PC-3 (cell line): Measurements from ENCODE around the gene BMP7. TPM values are rescaled to one million over a fixed set of nuclear protein-coding genes. Genes with fewer than 3 reads are reported as not detected.
A peak's percentile ranks its signal among the peaks of the same experiment; 100 is the strongest.

ENCODE experiments used
- ATAC-seq: fragments of 200-7000 bp; cut with Tn5 transposase; 2 replicates; pipeline ENCODE4 v1.9.1; 2020; ENCODE audit warnings: mild to moderate bottlenecking, moderate library complexity
- BruUV-seq: library from RNA; stranded (reverse); fragments of 400-500 nt; replicated peaks from 2 replicates; lab custom pipeline; 2021; lab: Mats Ljungman, UMichigan
- CTCF ChIA-PET: fragments of 300-600 bp; sonication (Branson Sonifier 250); formaldehyde crosslinking; loops from one replicate; lab custom pipeline; 2022; ENCODE audit warnings: antibody characterized with exemption; lab: Charles Lee
- POLR2A ChIA-PET: fragments of 300-600 bp; sonication (Branson Sonifier 250); formaldehyde crosslinking; loops from one replicate; lab custom pipeline; 2022; ENCODE audit warnings: antibody characterized with exemption; ENCODE audit not compliant: unreplicated experiment; lab: Charles Lee
- DNase-seq: peaks from one replicate; pipeline ENCODE4 v3.0.0-alpha.2; 2015
- H2AFZ ChIP-seq: fragments of 300-600 bp; sonication (generic); 2 replicates; pipeline ENCODE4 v1.6.0; 2016; ENCODE audit warnings: antibody characterized with exemption, low read length
- H3F3A ChIP-seq: fragments of 300-600 bp; sonication (generic); one replicate; pipeline ENCODE4 v1.6.0; 2017; ENCODE audit warnings: antibody characterized with exemption, low read length, control low read depth, mild to moderate bottlenecking; ENCODE audit not compliant: unreplicated experiment
- H3K27ac ChIP-seq: fragments of 300-600 bp; sonication (generic); 2 replicates; pipeline ENCODE4 v1.5.1; 2016; ENCODE audit warnings: mild to moderate bottlenecking, low read length
- H3K27me3 ChIP-seq: fragments of 300-600 bp; sonication (generic); 2 replicates; pipeline ENCODE4 v1.6.1; 2016; ENCODE audit warnings: low read length, mixed read lengths
- H3K36me3 ChIP-seq: fragments of 300-600 bp; sonication (generic); 2 replicates; pipeline ENCODE4 v1.6.1; 2016; ENCODE audit warnings: low read depth, mixed run types, low read length, mixed read lengths
- H3K4me1 ChIP-seq: fragments of 300-600 bp; sonication (generic); 2 replicates; pipeline ENCODE4 v1.5.1; 2016; ENCODE audit warnings: low read length; ENCODE audit not compliant: insufficient read depth
- H3K4me2 ChIP-seq: fragments of 300-600 bp; sonication (generic); 2 replicates; pipeline ENCODE4 v1.6.0; 2016; ENCODE audit warnings: low read length
- H3K4me3 ChIP-seq: fragments of 300-600 bp; sonication (generic); 2 replicates; pipeline ENCODE4 v1.5.1; 2016; ENCODE audit warnings: mild to moderate bottlenecking, low read length, mixed read lengths
- H3K79me2 ChIP-seq: fragments of 300-600 bp; sonication (generic); 2 replicates; pipeline ENCODE4 v1.6.1; 2017; ENCODE audit warnings: low read length, mixed read lengths
- H3K9ac ChIP-seq: fragments of 300-600 bp; sonication (generic); 2 replicates; pipeline ENCODE4 v1.6.0; 2016; ENCODE audit warnings: mild to moderate bottlenecking, low read length
- H3K9me2 ChIP-seq: fragments of 300-600 bp; sonication (generic); replicated peaks from 2 replicates; pipeline ENCODE4 v1.6.1; 2016; ENCODE audit warnings: mixed run types, low read length, mixed read lengths
- H3K9me3 ChIP-seq: fragments of 300-600 bp; sonication (generic); 2 replicates; pipeline ENCODE4 v1.6.1; 2016; ENCODE audit warnings: low read length, mixed read lengths
- H4K20me1 ChIP-seq: fragments of 300-600 bp; sonication (generic); 2 replicates; pipeline ENCODE4 v1.6.1; 2016; ENCODE audit warnings: low read length, mixed read lengths
- CTCF ChIP-seq: fragments of 300-600 bp; sonication (generic); conservative IDR thresholded peaks from 2 replicates; pipeline ENCODE4 v1.5.1; 2017; ENCODE audit warnings: antibody characterized with exemption, low read depth, mild to moderate bottlenecking, low read length
- EZH2 ChIP-seq: fragments of 300-600 bp; sonication (generic); IDR thresholded peaks from one replicate; pipeline ENCODE4 v1.6.1; 2017; ENCODE audit warnings: antibody characterized with exemption, mild to moderate bottlenecking, low read length; ENCODE audit not compliant: unreplicated experiment
- EZH2phosphoT487 ChIP-seq: fragments of 300-600 bp; sonication (generic); IDR thresholded peaks from 2 replicates; pipeline ENCODE4 v1.6.1; 2018; ENCODE audit warnings: mild to moderate bottlenecking, antibody characterized with exemption, low read length, borderline replicate concordance
- intact Hi-C: fragments of 100-400 bp; cut with micrococcal nuclease; formaldehyde crosslinking; loops from 2 replicates; pipeline ENCODE4 v1.9.0; 2023
- total RNA-seq: library from RNA; depleted of rRNA; stranded (reverse); fragments of >200 nt; gene quantifications from 2 replicates; pipeline ENCODE4 v1.2.3, GENCODE V29; 2014

The BMP7 gene
- total RNA-seq, 1 experiment from 2014 or later, result not detected

DNA sequence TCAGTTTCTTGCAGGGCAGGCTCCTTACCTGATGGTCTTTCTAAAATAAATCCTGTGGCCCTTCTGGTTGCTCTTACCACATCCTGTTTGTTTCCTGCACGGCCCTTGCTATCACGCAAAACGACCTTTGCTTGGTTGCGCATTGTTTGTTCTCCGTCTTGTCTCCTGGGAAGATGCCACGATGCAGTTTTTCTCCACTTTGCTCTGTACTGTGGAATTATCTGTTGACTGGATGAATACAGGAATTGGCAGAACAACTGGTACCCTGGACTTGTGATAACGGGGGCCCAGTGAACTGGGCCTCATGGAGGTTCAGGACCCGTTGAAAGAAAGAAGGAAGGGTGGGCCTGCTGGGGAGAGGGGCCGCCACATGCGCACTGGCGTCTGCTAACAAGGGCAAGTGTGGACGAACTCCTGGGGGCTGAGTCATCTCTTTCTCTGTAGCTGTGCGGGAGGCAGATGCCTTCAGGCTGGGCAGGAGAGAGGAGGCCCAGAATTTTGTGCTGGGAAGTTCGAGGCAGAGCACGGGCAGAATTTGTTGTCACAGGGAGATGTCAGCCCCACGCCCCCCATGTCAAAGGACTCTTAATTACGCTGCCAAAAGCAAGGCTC is 139.9 kb downstream of the BMP7 start:
- Histone ChIP-seq H3K36me3 (no peaks in the 10 kb centered on the region), H2AFZ (no peak overlapping the region), H3K27me3 (peaks cover 92% of the 10 kb centered on the region), H3K27ac (no peak overlapping the region), H3K4me3 (no peak overlapping the region), H4K20me1 (no peaks in the 10 kb centered on the region), H3K9ac (no peak overlapping the region), H3K4me1 (no peaks in the 10 kb centered on the region), H3K4me2 (no peak overlapping the region), H3K9me2 (no peaks in the 10 kb centered on the region), H3K9me3 (no peaks in the 10 kb centered on the region), H3K79me2 (no peaks in the 10 kb centered on the region), H3F3A (no peaks in the 10 kb centered on the region)
- BruUV-seq, result no TSS peak
- DNase-seq, result no peak
- TF ChIP-seq CTCF (no peak), EZH2 (no peak), EZH2phosphoT487 (no peak)
- no peak for ATAC-seq
- POLR2A ChIA-PET, result no interaction called here
- intact Hi-C loops, result no loop called here
- CTCF ChIA-PET, result no interaction called here

DNA sequence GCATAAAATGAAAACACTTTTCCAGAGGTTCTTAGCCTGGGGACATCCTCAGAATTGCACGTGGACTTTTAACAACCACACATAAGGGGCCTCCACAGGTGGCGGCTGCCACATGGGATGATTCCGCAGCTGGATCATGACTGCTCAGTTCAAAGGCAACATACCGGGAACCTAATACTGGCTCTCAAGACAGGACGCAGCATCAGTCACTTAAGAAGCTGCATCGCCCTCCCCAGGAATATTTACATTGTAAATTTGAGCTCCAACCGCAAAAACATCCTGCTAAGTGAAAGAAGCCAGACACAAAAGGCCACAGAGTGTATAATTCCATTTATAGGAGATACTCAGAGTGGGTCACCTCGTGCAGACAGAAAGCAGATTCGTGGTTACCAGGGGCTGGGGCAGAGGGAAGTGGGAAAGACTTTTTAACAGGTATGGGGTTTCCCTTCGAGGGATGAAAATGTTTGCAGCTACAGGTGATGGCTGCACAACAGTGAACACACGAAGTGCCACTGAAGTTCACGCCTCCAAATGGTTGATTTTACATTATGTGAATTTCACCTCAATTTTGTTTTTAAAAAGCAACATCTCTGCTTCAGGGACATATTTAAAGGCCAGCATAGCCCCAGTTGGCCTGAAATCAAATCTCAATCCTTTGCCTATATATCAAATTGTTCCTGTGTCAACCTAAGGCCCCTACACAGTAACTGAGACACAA is 141.5 kb downstream of the BMP7 start:
- Histone ChIP-seq H3K9me2 (no peaks in the 10 kb centered on the region), H3K4me1 (no peaks in the 10 kb centered on the region), H3K4me3 (no peak overlapping the region), H3F3A (no peaks in the 10 kb centered on the region), H3K27me3 (peaks cover 79% of the 10 kb centered on the region), H3K4me2 (no peak overlapping the region), H3K36me3 (no peaks in the 10 kb centered on the region), H3K79me2 (no peaks in the 10 kb centered on the region), H3K9me3 (no peaks in the 10 kb centered on the region), H4K20me1 (no peaks in the 10 kb centered on the region), H2AFZ (no peak overlapping the region), H3K9ac (no peak overlapping the region), H3K27ac (no peak overlapping the region)
- intact Hi-C loops, result no loop called here
- ChIA-PET CTCF (no interaction called here), POLR2A (no interaction called here)
- no peak for ATAC-seq
- no TSS peak for BruUV-seq
- peak; percentile 25 for DNase-seq
- no peak for TF ChIP-seq EZH2
- TF ChIP-seq EZH2phosphoT487, result no peak
- no peak for TF ChIP-seq CTCF

DNA sequence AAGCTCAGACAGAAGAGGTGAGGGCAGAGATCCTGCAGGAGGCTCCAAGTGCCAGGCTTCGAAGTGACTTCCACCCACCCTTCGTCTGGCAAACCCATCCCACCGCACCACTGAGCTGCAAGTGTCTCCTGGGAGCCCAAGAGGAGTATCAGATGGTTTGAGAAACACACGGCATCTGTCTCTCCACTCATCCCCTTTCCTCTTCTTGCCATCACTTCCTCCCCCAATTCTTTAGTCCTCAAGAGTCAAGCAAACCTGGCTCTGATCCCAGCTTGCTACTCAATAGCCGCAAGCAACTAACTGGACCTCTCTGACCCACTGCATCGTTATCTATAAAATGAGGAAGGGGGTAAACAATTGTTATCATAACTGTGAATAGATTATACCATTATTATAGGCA is 142.1 kb downstream of the BMP7 start:
- Histone ChIP-seq H3K4me1 (no peaks in the 10 kb centered on the region), H3K4me2 (no peak overlapping the region), H3K27me3 (peaks cover 80% of the 10 kb centered on the region), H2AFZ (no peak overlapping the region), H3K4me3 (no peak overlapping the region), H4K20me1 (no peaks in the 10 kb centered on the region), H3K79me2 (no peaks in the 10 kb centered on the region), H3K27ac (no peak overlapping the region), H3K9ac (no peak overlapping the region), H3K9me3 (no peaks in the 10 kb centered on the region), H3K36me3 (no peaks in the 10 kb centered on the region), H3F3A (no peaks in the 10 kb centered on the region), H3K9me2 (no peaks in the 10 kb centered on the region)
- ChIA-PET POLR2A (no interaction called here), CTCF (no interaction called here)
- BruUV-seq, result no TSS peak
- intact Hi-C loops, result no loop called here
- ATAC-seq, result no peak
- no peak for DNase-seq
- TF ChIP-seq EZH2, result no peak
